HG02884 (cell line): ENCODE measurements around the gene ANKRD13C.
"Not testable (repeated sequence)": the region's sequence is repeated elsewhere in the genome, so short reads cannot be mapped to it uniquely, and the experiment has no call there.

Experiments
- ATAC-seq: cut with Tn5 transposase; IDR thresholded peaks from one replicate; pipeline ENCODE4 v1.9.1; 2021; ENCODE audit warnings: mild to moderate bottlenecking, moderate library complexity; ENCODE audit not compliant: unreplicated experiment

The ANKRD13C gene

GRCh38 chr1:70354332-70355110 lies at the start of gene ANKRD13C:
ANKRD13C (minus strand) TSS chr1:70354722; CDS start chr1:70354408, 314 bp downstream.
- ATAC-seq, result peak; percentile 82

- ATAC-seq, result no peak
These were observed 49.2 kb upstream of the ANKRD13C start for GRCh38 chr1:70403759-70404158.

- no peak for ATAC-seq
These were observed 47.5 kb upstream of the ANKRD13C start for GRCh38 chr1:70401974-70402373.

GRCh38 chr1:70400335-70400734 lies 45.8 kb upstream of the ANKRD13C start:
- ATAC-seq, result no peak

GRCh38 chr1:70397013-70397412 lies 42.5 kb upstream of the ANKRD13C start:
- no peak for ATAC-seq

GRCh38 chr1:70396607-70397006 lies 42.1 kb upstream of the ANKRD13C start:
- no peak for ATAC-seq

- no peak for ATAC-seq
These were observed 38.1 kb upstream of the ANKRD13C start for GRCh38 chr1:70392626-70393025.

- ATAC-seq, result no peak
These were observed 33.0 kb upstream of the ANKRD13C start for GRCh38 chr1:70387507-70387906.

- no peak for ATAC-seq
These were observed 31.6 kb upstream of the ANKRD13C start for GRCh38 chr1:70386121-70386520.

GRCh38 chr1:70385477-70385876 lies 31.0 kb upstream of the ANKRD13C start:
- ATAC-seq, result no peak

- ATAC-seq, result no peak
These were observed 30.0 kb upstream of the ANKRD13C start for GRCh38 chr1:70384542-70384941.

- ATAC-seq, result no peak
These were observed 29.0 kb upstream of the ANKRD13C start for GRCh38 chr1:70383483-70383882.

GRCh38 chr1:70382682-70383081 lies 28.2 kb upstream of the ANKRD13C start:
- ATAC-seq, result peak; percentile 81

GRCh38 chr1:70376196-70376595 lies 21.7 kb upstream of the ANKRD13C start:
- no peak for ATAC-seq

- ATAC-seq, result not testable (repeated sequence)
These were observed 19.1 kb upstream of the ANKRD13C start for GRCh38 chr1:70373580-70373979.

GRCh38 chr1:70372426-70372825 lies 17.9 kb upstream of the ANKRD13C start:
- ATAC-seq, result no peak

- not testable (repeated sequence) for ATAC-seq
These were observed 17.1 kb upstream of the ANKRD13C start for GRCh38 chr1:70371586-70371985.

- ATAC-seq, result not testable (repeated sequence)
These were observed 12.9 kb upstream of the ANKRD13C start for GRCh38 chr1:70367397-70367796.

GRCh38 chr1:70366997-70367396 lies 12.5 kb upstream of the ANKRD13C start:
- ATAC-seq, result not testable (repeated sequence)

GRCh38 chr1:70366425-70366952 lies 12.0 kb upstream of the ANKRD13C start:
- ATAC-seq, result not testable (repeated sequence)

- ATAC-seq, result no peak
These were observed 9.9 kb upstream of the ANKRD13C start for GRCh38 chr1:70364439-70364838.

GRCh38 chr1:70361727-70362398 lies 7.3 kb upstream of the ANKRD13C start:
- ATAC-seq, result no peak
